GM12872 (cell line): Measurements from ENCODE around the gene UBTF.
A peak's percentile ranks its signal among the peaks of the same experiment; 100 is the strongest.

Experiments
- TF ChIP-seq, protein P1 (sequence below): IDR thresholded peaks from 3 replicates; pipeline ENCODE4 v1.5.1; 2011; ENCODE audit warnings: low read depth, mild to moderate bottlenecking, low read length, moderate library complexity; ENCODE audit not compliant: insufficient read depth

The UBTF gene

DNA sequence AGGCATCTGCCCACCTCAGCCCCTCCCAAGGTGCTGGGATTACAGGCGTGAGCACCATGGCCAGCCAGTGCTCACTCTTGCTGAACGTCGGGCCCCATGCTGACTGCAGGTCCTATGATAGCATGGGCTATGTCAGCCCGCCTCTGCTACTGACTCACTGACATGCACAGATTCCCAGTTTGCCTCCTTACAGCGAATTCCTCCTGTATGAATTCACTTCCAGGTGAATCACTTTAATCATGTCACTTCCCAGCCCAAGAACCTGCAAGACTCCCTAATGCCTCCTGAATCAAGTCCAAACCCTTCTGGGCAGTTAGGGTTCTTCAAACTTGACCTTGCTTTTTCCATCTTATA, 16.1 kb upstream of the UBTF start:
- TF ChIP-seq, protein P1, sequence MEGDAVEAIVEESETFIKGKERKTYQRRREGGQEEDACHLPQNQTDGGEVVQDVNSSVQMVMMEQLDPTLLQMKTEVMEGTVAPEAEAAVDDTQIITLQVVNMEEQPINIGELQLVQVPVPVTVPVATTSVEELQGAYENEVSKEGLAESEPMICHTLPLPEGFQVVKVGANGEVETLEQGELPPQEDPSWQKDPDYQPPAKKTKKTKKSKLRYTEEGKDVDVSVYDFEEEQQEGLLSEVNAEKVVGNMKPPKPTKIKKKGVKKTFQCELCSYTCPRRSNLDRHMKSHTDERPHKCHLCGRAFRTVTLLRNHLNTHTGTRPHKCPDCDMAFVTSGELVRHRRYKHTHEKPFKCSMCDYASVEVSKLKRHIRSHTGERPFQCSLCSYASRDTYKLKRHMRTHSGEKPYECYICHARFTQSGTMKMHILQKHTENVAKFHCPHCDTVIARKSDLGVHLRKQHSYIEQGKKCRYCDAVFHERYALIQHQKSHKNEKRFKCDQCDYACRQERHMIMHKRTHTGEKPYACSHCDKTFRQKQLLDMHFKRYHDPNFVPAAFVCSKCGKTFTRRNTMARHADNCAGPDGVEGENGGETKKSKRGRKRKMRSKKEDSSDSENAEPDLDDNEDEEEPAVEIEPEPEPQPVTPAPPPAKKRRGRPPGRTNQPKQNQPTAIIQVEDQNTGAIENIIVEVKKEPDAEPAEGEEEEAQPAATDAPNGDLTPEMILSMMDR = no peak

- TF ChIP-seq, protein P1 = no peak
These were observed 14.1 kb upstream of the UBTF start for GRCh38 chr17:44233582-44233981.

DNA sequence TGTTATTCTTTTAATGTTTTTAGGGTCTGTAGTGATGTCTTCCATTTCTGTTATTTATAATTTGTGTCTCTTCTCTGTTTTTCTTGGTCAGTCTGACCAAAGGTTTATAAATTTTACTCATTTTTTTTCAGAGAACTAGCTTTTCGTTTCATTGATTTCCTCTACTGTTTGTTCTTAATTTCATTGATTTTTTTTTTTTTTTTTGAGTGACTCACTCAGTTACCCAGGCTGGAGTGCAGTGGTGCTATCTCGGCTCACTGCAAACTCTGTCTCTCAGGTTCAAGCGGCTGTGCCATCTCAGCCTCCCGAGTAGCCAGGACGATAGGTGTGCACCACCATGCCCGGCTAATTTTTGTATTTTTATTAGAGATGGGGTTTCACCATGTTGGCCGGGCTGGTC, 12.6 kb upstream of the UBTF start:
- TF ChIP-seq, protein P1 = no peak

GRCh38 chr17:44230140-44230539, 10.7 kb upstream of the UBTF start:
- TF ChIP-seq, protein P1 = no peak

GRCh38 chr17:44229090-44229489, 9.6 kb upstream of the UBTF start:
- TF ChIP-seq, protein P1 = no peak

GRCh38 chr17:44223541-44224071, 4.1 kb upstream of the UBTF start:
- TF ChIP-seq, protein P1 = no peak

- TF ChIP-seq, protein P1 = peak; percentile 24; the same call in 1 of the 3 replicates
These were observed 2.8 kb upstream of the UBTF start for GRCh38 chr17:44222112-44222869.
